Measurements from ENCODE around the gene MRGPRF. TPM values are rescaled to one million over a fixed set of nuclear protein-coding genes. Genes with fewer than 3 reads are reported as not detected.

MRGPRF gene
- total RNA-seq, 1 donor from 2014 or later: 8.8 TPM

- TF ChIP-seq CTCF (IDR thresholded peaks at IDR 0.05): no peak
- H3K27ac Mint-ChIP-seq (ENCODE audit: unreplicated experiment): no peak overlapping the region
These were observed 46.9 kb upstream of the MRGPRF start for GRCh38 chr11:69059985-69060384.

GRCh38 chr11:69059429-69059828 is 46.4 kb upstream of the MRGPRF start:
- H3K36me3 Mint-ChIP-seq (ENCODE audit: low read depth): peaks cover 1% of the 10 kb centered on the region
- no peak for DNase-seq (ENCODE audit: low spot score)

More at GRCh38 chr11:69059985-69060384, 46.9 kb upstream of the MRGPRF start:
- no peaks in the 10 kb centered on the region for H3K9me3 Mint-ChIP-seq (ENCODE audit: low read depth)
- no peaks in the 10 kb centered on the region for H3K4me1 Mint-ChIP-seq (ENCODE audit: low read depth)
- H3K4me3 Mint-ChIP-seq (ENCODE audit: unreplicated experiment): no peak overlapping the region
- no peak for DNase-seq (ENCODE audit: low spot score)
- H3K36me3 Mint-ChIP-seq (ENCODE audit: low read depth): peaks cover 1% of the 10 kb centered on the region
- no peaks in the 10 kb centered on the region for H3K27me3 Mint-ChIP-seq (ENCODE audit: low read depth)

GRCh38 chr11:69058511-69059270 is 45.6 kb upstream of the MRGPRF start:
- no peak for DNase-seq (ENCODE audit: low spot score)
- no peaks in the 10 kb centered on the region for H3K27me3 Mint-ChIP-seq (ENCODE audit: low read depth)

More at GRCh38 chr11:69059429-69059828, 46.4 kb upstream of the MRGPRF start:
- H3K9me3 Mint-ChIP-seq (ENCODE audit: low read depth): no peaks in the 10 kb centered on the region
- no peak for TF ChIP-seq CTCF (IDR thresholded peaks at IDR 0.05)
- H3K4me3 Mint-ChIP-seq (ENCODE audit: unreplicated experiment): no peak overlapping the region
- no peaks in the 10 kb centered on the region for H3K4me1 Mint-ChIP-seq (ENCODE audit: low read depth)
- no peaks in the 10 kb centered on the region for H3K27me3 Mint-ChIP-seq (ENCODE audit: low read depth)
- H3K27ac Mint-ChIP-seq (ENCODE audit: unreplicated experiment): no peak overlapping the region

GRCh38 chr11:69057801-69058200 is 44.8 kb upstream of the MRGPRF start:
- Mint-ChIP-seq H3K27me3 (ENCODE audit: low read depth) (no peaks in the 10 kb centered on the region), H3K27ac (ENCODE audit: unreplicated experiment) (no peak overlapping the region), H3K4me1 (ENCODE audit: low read depth) (no peaks in the 10 kb centered on the region), H3K36me3 (ENCODE audit: low read depth) (peaks cover 1% of the 10 kb centered on the region), H3K9me3 (ENCODE audit: low read depth) (no peaks in the 10 kb centered on the region), H3K4me3 (ENCODE audit: unreplicated experiment) (no peak overlapping the region)
- DNase-seq (ENCODE audit: low spot score): no peak
- no peak for TF ChIP-seq CTCF (IDR thresholded peaks at IDR 0.05)

More at GRCh38 chr11:69058511-69059270, 45.6 kb upstream of the MRGPRF start:
- no peak overlapping the region for H3K4me3 Mint-ChIP-seq (ENCODE audit: unreplicated experiment)
- peaks cover 1% of the 10 kb centered on the region for H3K36me3 Mint-ChIP-seq (ENCODE audit: low read depth)
- TF ChIP-seq CTCF (IDR thresholded peaks at IDR 0.05): no peak
- no peaks in the 10 kb centered on the region for H3K4me1 Mint-ChIP-seq (ENCODE audit: low read depth)
- no peak overlapping the region for H3K27ac Mint-ChIP-seq (ENCODE audit: unreplicated experiment)
- H3K9me3 Mint-ChIP-seq (ENCODE audit: low read depth): no peaks in the 10 kb centered on the region

- H3K9me3 Mint-ChIP-seq (ENCODE audit: low read depth): no peaks in the 10 kb centered on the region
These were observed 44.2 kb upstream of the MRGPRF start for GRCh38 chr11:69057236-69057635.

More at GRCh38 chr11:69057236-69057635, 44.2 kb upstream of the MRGPRF start:
- Mint-ChIP-seq H3K27me3 (ENCODE audit: low read depth) (no peaks in the 10 kb centered on the region), H3K36me3 (ENCODE audit: low read depth) (peaks cover 1% of the 10 kb centered on the region), H3K4me3 (ENCODE audit: unreplicated experiment) (no peak overlapping the region), H3K27ac (ENCODE audit: unreplicated experiment) (no peak overlapping the region), H3K4me1 (ENCODE audit: low read depth) (peaks cover under 1% of the 10 kb centered on the region)
- DNase-seq (ENCODE audit: low spot score): no peak
- no peak for TF ChIP-seq CTCF (IDR thresholded peaks at IDR 0.05)

All from chondrocyte (in vitro differentiated cells).